HAP-1 (cell line): Measurements from ENCODE around the gene HIGD2A.

Experiments used
- DNase-seq, 2 experiments: peaks; one replicate each; pipeline ENCODE4 v3.0.0-alpha.2; 2016 to 2020; ENCODE audit warnings: low spot score in 2 of 2
- H3K27me3 ChIP-seq: fragments of 250-450 bp; sonication (Bioruptor Pico); 2 replicates; pipeline ENCODE4 v1.5.1; 2020; ENCODE audit warnings: low read depth, mild to moderate bottlenecking, moderate library complexity
- H3K36me3 ChIP-seq: fragments of 250-450 bp; sonication (Bioruptor Pico); replicated peaks from 2 replicates; pipeline ENCODE4 v1.5.1; 2020; ENCODE audit warnings: mild to moderate bottlenecking
- H3K4me1 ChIP-seq: fragments of 250-450 bp; sonication (Bioruptor Pico); 2 replicates; pipeline ENCODE4 v1.5.1; 2020; ENCODE audit warnings: mild to moderate bottlenecking
- H3K4me3 ChIP-seq: fragments of 250-450 bp; sonication (Bioruptor Pico); 2 replicates; pipeline ENCODE4 v1.5.1; 2020; ENCODE audit warnings: mild to moderate bottlenecking, moderate library complexity
- H3K9me3 ChIP-seq: fragments of 250-450 bp; sonication (Bioruptor Pico); 2 replicates; pipeline ENCODE4 v1.5.1; 2020; ENCODE audit warnings: mild to moderate bottlenecking, moderate library complexity
- in situ Hi-C: fragments of 300-500 bp; cut with MboI; formaldehyde crosslinking; loops from 3 replicates; pipeline ENCODE4 v1.14.3; 2020; ENCODE audit warnings: low sequenced_read_pairs, inconsistent platforms, mixed read lengths

HIGD2A gene

DNA sequence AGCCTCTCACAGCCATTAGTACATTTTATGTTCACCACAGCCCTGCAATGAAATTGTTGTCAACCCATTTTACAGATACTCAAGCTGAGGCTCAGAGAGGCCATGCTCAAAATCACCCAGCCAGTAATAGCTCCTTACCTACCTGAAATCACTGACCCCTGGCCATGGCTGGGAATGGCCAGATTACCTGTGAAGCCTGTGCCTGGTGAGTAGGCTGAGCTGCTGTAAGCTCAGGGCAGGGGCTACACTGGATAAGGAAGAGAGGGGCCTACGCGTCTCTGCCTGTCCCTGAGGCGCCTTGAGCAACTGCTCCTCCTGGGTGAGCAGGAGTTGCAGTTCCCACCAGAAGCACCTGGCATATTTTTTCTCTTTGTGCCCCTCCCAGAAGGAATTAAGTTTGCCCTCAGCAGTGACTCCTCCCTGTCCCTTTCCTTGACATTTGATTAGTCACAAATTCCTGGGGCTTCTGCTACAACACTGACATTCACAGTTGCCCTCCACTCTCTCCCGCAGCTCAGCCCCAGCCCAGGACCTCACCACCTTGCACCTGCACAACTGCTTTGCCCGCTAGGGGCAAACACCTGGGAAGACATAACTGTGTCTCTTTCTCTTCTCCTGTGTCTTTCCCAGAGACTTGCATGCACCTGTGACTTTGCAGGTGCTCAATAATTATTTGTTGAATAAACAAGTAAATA is 22.1 kb downstream of the HIGD2A start:
- Histone ChIP-seq H3K4me1 (peaks cover 5% of the 10 kb centered on the region; the same call in 1 of the 2 replicates), H3K4me3 (no peak overlapping the region), H3K36me3 (peaks cover 18% of the 10 kb centered on the region), H3K27me3 (no peaks in the 10 kb centered on the region), H3K9me3 (no peaks in the 10 kb centered on the region)
- no peak for DNase-seq
- in situ Hi-C loops: loop anchor here (10.0 kb wide), 1 partner anchor 134 kb away; the partner anchor contains the start of gene CDHR2

DNA sequence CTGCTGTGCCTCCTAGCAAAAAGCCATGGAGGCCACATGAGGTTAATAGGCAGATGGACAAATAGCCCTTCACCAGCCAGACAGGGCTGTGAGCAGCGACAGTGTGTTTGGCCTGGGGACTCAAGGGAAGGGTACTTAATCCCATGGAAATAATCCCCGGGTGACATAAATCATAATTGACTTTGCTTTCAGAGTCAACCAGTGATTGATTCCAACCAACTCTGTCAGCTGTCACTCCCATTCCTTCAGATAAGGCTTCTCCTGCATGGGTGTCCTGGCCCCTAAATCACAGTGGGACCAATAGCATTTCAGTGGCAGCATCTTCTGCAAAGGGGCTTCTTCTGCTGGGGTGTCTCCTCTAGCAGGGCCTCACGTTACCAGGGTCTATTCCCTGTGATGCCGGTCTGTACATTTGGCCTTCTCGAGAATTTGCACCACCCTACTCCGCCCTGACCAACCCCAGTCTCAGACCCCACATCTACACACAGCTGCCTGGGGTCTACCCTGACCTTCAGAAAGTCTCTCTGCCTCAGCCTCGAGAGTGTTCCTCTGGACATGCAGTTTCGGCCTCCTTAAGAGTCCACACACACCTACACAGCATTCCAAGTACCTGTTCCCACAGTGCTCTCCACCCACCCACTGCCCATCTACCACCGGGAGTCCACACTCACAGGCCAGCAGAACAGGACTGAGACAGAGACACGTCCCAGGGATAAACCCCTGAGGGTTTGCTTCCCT is 24.1 kb downstream of the HIGD2A start:
- in situ Hi-C loops: loop anchor here (10.0 kb wide), 1 partner anchor 132 kb away; the partner anchor contains the start of gene CDHR2
- H3K9me3 ChIP-seq: no peaks in the 10 kb centered on the region
- H3K4me1 ChIP-seq: peaks cover 10% of the 10 kb centered on the region

DNA sequence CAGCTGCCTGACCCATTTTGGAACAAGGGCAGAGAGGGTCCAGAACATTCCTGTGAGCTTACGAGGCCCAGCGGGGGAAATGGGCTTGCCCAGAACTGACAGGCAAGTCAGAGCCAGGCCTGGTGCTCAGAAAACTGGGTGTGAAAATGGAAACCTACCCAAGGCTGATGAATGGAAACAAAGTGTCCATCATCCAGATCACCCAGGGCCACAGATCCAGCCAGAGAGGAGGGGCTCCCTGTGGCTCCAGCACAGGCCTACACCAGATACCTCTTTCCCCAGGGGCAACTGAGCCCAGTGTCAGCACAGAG is 24.7 kb downstream of the HIGD2A start:
- peaks cover 10% of the 10 kb centered on the region for H3K4me1 ChIP-seq
- H3K4me3 ChIP-seq: no peak overlapping the region
- DNase-seq: no peak
- peaks cover 11% of the 10 kb centered on the region for H3K36me3 ChIP-seq
- no peaks in the 10 kb centered on the region for H3K9me3 ChIP-seq
- in situ Hi-C loops: loop anchor here (10.0 kb wide), 1 partner anchor 132 kb away; the partner anchor contains the start of gene CDHR2
- no peaks in the 10 kb centered on the region for H3K27me3 ChIP-seq

More for the DNA sequence above, 24.1 kb downstream of the HIGD2A start:
- Histone ChIP-seq H3K27me3 (no peaks in the 10 kb centered on the region), H3K4me3 (no peak overlapping the region), H3K36me3 (peaks cover 12% of the 10 kb centered on the region)
- DNase-seq: no peak

DNA sequence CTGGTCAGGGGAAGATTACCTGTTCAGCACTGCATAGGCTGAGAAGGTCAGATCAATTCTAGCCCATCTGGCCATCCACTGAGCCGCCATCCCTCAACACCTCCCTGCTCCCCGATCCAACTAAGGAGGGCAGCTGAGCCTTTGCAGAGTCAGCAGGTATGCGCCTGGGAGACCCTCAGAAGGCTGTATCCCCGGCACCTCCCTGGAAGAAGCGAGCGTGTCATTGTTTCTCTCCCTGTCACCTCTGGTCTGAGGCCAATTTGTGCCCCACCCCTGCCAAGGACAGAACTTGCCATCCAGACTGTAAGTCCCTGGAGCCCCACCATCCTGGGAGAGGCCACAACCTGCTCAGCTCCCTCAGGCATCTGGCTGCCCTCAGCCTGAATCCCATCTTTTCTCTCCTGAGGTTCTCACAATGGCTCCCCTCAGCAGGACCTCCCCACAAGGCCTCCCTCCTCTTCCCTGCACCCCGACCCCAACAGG is 25.2 kb downstream of the HIGD2A start:
- Histone ChIP-seq H3K36me3 (peaks cover 11% of the 10 kb centered on the region), H3K4me3 (no peak overlapping the region), H3K27me3 (no peaks in the 10 kb centered on the region), H3K9me3 (no peaks in the 10 kb centered on the region), H3K4me1 (peaks cover 10% of the 10 kb centered on the region)
- no peak for DNase-seq
- in situ Hi-C loops: loop anchor here (10.0 kb wide), 1 partner anchor 131 kb away; the partner anchor contains the start of gene CDHR2

DNA sequence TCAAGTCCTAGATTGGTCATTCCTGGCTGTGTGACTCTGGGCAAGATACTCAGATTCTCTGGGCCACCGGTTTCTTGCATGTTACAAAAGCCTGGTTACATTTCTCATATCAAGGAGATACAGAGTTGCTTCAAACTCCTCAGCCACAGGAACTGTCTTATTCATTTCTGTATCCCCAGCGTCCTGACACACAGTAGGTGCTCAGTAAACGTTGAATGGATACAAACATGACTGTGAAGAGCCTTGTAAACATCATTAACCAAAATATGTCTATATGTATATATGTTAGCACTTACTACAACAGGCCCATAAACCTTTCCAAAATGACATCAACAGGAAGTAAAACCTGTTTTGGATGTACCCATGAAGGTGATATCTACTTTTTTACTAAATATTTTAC is 26.2 kb downstream of the HIGD2A start:
- Histone ChIP-seq H3K9me3 (no peaks in the 10 kb centered on the region; the same call in 1 of the 2 replicates), H3K27me3 (no peaks in the 10 kb centered on the region), H3K4me1 (peaks cover 10% of the 10 kb centered on the region), H3K4me3 (peak overlapping the region; percentile 60; the same call in 1 of the 2 replicates), H3K36me3 (peaks cover 11% of the 10 kb centered on the region)
- DNase-seq: no peak
- in situ Hi-C loops: loop anchor here (10.0 kb wide), 1 partner anchor 130 kb away; the partner anchor contains the start of gene CDHR2

DNA sequence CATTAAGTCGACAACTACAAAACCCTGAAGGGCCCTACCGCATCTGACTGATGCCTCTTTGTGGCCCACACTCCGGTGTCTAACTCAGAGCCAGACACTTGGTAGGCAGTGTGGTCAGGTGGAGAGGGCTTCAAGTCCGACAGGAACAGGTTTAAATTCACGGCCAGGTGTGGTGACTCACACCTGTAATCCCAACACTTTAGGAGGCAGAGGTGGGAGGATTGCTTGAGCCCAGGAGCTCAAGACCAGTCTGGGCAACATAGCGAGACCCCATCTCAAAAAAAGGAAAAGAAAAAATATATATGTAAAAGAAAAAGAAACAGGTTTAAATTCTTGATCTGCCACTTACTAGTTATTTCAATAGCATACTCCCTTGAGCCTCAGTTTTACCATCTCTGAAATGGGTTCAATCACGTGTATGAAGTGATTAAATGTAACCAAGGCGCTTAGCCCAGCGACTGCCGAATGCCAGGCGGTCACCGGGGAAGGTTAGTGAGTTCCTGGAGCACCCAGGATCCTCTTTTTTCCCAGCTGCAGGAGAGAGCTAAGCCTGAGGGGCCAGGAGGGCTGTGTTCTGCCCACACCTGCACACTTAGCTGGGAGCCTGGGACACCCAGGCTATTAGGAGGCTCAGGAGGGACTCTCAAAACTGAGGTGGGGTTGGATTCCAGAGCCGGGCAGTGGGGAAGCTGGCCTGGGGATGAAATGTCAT is 26.8 kb downstream of the HIGD2A start:
- H3K4me3 ChIP-seq: peak overlapping the region; percentile 60
- in situ Hi-C loops: loop anchor here (10.0 kb wide), 1 partner anchor 129 kb away; the partner anchor contains the start of gene CDHR2
- H3K36me3 ChIP-seq: peaks cover 4% of the 10 kb centered on the region
- no peak for DNase-seq
- no peaks in the 10 kb centered on the region for H3K27me3 ChIP-seq
- H3K9me3 ChIP-seq: peaks cover under 1% of the 10 kb centered on the region; the same call in 1 of the 2 replicates
- H3K4me1 ChIP-seq: peaks cover 10% of the 10 kb centered on the region

DNA sequence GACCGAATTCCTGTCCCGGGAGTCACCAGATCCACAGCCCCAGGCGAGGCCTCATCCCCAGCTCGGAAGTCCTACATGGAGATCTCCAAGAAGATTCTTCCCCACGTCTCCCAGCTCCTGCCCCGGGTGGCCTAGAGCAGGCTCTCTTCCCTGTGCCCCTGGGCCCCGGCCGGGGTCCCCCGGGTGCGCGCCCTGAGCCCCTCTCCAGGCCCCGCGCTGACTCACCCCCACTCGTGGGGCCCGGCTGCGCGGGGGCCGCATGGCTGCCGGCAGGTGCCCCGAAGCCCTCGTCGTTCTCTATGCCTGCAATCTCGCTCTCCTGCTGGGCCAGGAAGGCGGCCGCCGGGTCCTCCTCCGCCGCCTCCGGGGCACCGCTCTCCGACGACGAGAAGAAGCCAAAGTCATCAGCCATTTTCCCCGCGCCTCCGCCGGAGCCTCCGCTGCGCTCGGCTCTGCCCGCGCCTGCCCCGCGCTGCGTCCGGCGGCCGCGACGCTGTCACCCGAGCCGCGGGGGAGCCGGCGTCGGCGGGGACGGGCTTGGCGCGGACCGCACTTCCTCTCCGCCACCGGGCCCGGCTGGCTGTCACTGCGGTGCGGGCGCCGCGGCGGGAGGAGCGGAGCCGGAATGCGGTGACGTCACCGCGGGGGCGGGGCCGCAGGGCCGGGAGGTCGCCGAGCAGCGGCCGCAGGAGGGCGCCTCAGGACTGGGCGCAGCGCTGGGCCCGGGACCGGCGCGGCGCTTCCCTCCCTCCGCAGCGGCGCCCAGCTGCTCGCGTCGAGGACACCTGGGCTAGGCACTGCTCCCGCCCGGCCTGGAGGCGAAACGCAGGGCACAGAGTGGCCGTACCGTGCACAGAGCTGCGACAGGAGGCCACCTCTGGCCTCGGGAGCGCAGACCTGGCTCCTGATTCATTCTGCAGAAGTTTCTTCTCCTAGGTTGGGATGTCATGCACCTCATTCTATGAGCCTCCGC is 27.7 kb downstream of the HIGD2A start, which contains the start of gene CLTB:
CLTB (minus strand) TSS at position 588 of the 973 bp plus-strand sequence; CDS start at position 412, 176 bp downstream.
- DNase-seq: peak; percentile 87 to 91

DNA sequence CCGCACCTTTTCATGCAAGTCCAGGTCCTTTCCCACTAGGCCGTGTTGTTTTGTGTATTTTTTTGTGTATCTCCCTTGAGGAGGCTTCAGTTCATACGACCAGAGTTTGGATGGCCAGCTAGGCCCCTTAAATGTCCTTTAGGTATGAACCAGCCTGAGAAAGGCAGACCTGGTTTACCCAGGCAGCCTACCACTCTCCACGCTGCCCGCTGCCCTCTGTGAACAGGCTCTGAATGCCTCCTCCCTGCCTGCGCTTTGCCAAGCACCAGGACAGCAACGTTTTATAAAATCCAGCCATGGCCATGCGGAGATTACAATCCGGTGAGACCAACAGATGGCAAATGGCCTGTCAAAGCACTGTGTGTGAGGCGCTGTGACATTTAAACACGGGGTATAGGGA is 28.4 kb downstream of the HIGD2A start:
- peaks cover 10% of the 10 kb centered on the region for H3K4me1 ChIP-seq
- H3K4me3 ChIP-seq: peak overlapping the region; percentile 5; the same call in 1 of the 2 replicates
- peaks cover 8% of the 10 kb centered on the region for H3K9me3 ChIP-seq
- no peak for DNase-seq
- H3K27me3 ChIP-seq: no peaks in the 10 kb centered on the region
- in situ Hi-C loops: loop anchor here (10.0 kb wide), 1 partner anchor 128 kb away; the partner anchor contains the start of gene CDHR2
- H3K36me3 ChIP-seq: 0 out of 2 replicates have a peak, but pooled peaks cover 2% of the 10 kb centered on the region

More for the DNA sequence above, 27.7 kb downstream of the HIGD2A start, which contains the start of gene CLTB:
- H3K9me3 ChIP-seq: peaks cover 8% of the 10 kb centered on the region
- peak within 1 kb of the TSS; percentile 60 for H3K4me3 ChIP-seq
- peaks cover 10% of the 10 kb centered on the region for H3K4me1 ChIP-seq
- H3K27me3 ChIP-seq: no peaks in the 10 kb centered on the region
- in situ Hi-C loops: loop anchor here (10.0 kb wide), 1 partner anchor 129 kb away; the partner anchor contains the start of gene CDHR2
- H3K36me3 ChIP-seq: 0 out of 2 replicates have a peak, but pooled peaks cover 2% of the 10 kb centered on the region

DNA sequence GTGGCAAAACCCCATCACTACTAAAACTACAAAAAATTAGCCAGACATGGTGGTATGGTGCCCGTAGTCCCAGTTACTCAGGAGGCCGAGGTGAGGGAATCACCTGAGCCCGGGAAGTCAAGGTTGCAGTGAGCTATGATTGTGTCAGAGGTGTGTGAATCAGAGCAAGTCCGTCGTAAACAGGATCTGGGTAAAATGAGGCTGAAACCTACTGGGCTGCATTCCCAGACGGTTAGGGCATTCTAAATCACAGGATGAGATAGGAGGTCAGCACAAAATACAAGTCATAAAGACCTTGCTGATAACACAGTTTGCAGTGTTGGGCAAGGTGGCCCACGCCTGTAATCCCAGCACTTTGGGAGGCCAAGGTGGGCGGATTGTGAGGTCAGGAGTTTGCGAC is 29.7 kb downstream of the HIGD2A start:
- H3K4me3 ChIP-seq: no peak overlapping the region
- H3K4me1 ChIP-seq: peaks cover 10% of the 10 kb centered on the region
- in situ Hi-C loops: loop anchor here (10.0 kb wide), 1 partner anchor 127 kb away; the partner anchor contains the start of gene CDHR2
- 0 out of 2 replicates have a peak, but pooled peaks cover 2% of the 10 kb centered on the region for H3K36me3 ChIP-seq
- H3K9me3 ChIP-seq: peaks cover 8% of the 10 kb centered on the region
- H3K27me3 ChIP-seq: no peaks in the 10 kb centered on the region
- DNase-seq: no peak

DNA sequence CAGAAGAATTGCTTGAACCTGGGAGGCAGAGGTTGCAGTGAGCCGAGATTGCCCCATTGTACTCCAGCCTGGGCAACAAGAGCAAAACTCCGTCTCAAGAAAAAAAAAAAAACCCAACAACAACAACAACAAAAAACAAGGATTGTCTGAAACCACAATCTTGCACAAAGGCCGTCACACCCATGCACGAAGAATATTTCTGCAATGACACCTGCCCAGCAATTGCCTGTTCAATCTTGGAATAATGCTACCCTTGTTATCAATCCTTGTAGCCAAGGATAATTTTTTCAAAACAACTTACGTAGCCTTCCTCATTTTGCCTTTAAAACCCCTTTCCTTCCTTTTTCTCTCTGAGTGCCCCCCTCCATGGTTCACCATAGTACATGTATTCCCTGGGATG is 31.5 kb downstream of the HIGD2A start:
- no peak overlapping the region for H3K4me3 ChIP-seq
- H3K27me3 ChIP-seq: no peaks in the 10 kb centered on the region
- peaks cover 8% of the 10 kb centered on the region for H3K9me3 ChIP-seq
- H3K36me3 ChIP-seq: no peaks in the 10 kb centered on the region
- in situ Hi-C loops: no loop called here
- peaks cover 7% of the 10 kb centered on the region for H3K4me1 ChIP-seq
- DNase-seq: no peak

DNA sequence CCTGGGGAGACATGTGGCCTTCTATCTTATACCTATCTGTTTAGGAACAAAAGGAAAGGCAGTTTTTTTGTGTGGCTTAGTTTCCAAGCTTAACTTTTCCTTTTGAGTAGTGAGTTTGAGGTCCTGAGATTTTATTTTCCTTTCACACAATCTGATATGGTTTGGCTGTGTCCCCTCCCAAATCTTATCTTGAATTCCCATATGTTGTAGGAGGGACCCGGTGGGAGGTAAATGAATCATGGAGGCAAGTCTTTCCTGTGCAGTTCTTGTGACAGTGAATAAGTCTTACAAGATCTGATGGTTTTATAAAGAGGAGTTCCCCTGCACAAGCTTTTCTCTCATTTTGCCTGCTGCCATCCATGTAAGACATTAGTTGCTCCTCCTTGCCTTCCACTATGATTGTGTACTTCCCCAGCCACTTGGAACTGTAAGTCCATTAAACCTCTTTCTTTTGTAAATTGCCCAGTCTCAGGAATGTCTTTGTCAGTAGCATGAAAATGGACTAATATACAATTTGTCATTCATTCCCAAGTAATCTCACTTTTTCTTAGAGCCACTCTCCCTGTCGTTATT is 32.5 kb downstream of the HIGD2A start:
- H3K4me3 ChIP-seq: no peak overlapping the region
- in situ Hi-C loops: no loop called here
- H3K36me3 ChIP-seq: no peaks in the 10 kb centered on the region
- H3K9me3 ChIP-seq: peaks cover 8% of the 10 kb centered on the region
- peak in 1 of 2 experiments; percentile 4 for DNase-seq
- no peaks in the 10 kb centered on the region for H3K27me3 ChIP-seq
- H3K4me1 ChIP-seq: peaks cover 16% of the 10 kb centered on the region

DNA sequence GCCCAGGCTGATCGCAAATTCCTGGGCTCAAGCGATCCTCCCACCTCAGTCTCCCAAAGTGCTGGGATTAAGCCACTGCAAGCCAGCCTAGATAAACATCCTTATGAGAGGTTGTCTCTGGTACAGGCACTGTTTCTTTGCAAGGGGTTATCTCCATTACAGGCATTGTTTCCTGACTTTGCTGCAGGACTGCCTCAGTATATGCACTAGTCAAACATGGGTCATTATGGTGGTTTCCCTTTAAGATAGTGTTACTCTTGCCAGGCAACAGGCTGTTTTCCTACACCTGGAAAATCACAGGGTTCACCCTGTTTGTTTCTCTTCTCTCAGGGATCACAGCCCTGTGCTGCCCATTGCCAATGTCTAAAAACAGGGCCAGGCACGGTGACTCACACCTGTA is 35.6 kb downstream of the HIGD2A start:
- in situ Hi-C loops: no loop called here
- Histone ChIP-seq H3K27me3 (no peaks in the 10 kb centered on the region), H3K9me3 (peaks cover 8% of the 10 kb centered on the region), H3K36me3 (no peaks in the 10 kb centered on the region), H3K4me3 (no peak overlapping the region), H3K4me1 (peaks cover 13% of the 10 kb centered on the region)
- no peak for DNase-seq
